Embryonic facial prominence (tissue), 1 donor: ENCODE data around the gene LPP.
"Not testable (repeated sequence)": the region's sequence is repeated elsewhere in the genome, so short reads cannot be mapped to it uniquely, and the experiment has no call there.

Source experiments
- DNase-seq: peaks from one replicate; pipeline ENCODE4 v3.0.0-alpha.2; 2016; ENCODE audit errors: extremely low spot score

LPP gene

DNA sequence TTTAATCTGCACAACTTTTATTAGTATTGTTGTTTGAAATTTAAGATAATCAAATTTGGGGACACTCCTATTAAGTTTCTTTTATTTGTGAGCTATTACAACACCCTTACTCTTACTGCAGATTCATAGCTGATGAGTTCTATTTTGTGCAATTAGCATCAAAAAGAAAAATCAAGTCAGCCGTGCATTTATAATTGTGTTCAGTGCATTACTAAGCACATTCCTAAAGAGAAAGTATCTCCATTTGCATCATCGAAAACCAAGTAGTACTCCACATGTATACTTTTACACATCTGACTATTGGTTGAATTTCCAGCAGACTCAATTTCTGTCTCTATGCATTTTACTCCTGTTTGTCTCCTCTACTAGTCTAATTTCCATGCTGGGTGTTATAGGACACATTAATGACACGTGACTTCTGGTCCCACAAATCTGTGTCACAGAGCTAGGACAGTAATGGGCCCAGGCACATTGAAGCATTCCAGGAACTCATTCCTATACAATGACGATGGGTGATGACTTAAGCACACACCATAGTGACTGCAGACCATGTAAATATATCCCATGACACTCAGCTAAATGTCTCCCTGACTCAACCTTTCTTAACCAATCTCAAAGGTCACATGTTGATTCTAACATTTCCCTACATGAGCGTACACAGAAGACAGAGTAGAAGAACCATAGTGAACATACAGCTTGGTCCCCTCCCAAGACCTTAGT, 477.5 kb downstream of the LPP start:
- DNase-seq, result no peak

DNA sequence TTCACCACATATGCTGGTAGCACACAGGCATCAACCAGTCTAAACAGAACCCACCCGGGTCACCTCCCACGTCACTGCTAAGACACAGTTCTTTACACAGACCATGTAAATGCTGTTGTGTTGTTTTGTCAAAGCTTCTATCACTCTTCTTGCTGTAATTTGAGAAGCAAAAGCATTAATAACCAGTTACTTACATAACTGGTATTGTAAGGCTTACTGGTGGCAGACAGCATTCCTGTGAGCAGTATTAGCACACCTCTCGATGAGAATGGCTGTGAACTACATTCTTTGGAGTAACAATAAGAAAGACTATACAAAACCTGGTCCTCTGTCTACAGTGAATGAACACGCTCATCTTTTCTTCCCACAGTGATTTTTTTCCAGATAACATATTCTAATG, 479.2 kb downstream of the LPP start:
- DNase-seq, result no peak

GRCh38 chr3:188634285-188634684, 480.3 kb downstream of the LPP start:
- DNase-seq, result no peak

DNA sequence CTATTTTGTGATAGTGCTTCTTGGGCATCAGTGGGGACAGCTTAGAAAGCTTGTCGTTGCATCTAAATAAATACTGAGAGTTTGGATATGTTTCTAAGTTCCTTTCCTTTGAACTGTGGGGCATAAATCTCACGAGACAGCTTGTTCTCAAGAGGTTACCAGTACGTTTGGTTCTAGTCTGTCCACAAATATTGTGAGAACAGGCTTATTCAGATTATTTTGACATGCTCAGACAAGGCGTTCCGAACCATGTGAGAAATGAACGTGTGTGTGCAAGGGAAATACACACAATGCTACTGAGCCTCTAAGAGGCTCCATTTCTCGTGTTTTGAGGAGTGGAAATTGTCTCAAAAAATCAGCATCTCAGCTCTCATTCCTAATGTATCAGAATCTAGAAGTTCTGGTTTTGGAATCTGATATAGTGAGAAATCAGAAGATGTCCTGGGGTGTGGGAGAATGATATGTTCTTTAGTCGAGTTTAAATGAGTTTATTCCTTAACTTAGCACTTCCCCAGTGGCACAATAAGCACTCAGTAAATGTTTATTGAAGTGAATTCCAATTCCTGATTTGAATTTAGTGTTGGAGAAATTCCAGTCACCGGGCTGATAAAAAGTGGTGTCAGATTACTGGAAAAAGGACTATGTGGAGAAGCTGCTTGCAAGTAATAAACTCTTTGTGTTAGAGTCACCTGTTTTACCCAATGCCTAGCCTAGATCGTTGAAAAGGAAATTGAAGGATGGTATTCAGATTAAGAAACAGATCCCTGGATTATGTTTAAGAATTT, 481.5 kb downstream of the LPP start:
- no peak for DNase-seq

DNA sequence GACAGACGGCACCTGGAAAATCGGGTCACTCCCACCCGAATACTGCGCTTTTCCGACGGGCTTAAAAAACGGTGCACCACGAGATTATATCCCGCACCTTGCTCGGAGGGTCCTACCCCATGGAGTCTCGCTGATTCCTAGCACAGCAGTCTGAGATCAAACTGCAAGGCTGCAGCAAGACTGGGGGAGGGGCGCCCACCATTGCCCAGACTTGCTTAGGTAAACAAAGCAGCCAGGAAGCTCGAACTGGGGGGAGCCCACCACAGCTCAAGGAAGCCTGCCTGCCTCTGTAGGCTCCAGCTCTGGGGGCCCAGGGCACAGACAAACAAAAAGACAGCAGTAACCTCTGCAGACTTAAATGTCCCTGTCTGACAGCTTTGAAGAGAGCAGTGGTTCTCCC, 482.3 kb downstream of the LPP start:
- not testable (repeated sequence) for DNase-seq

- no peak for DNase-seq
These were observed 487.1 kb downstream of the LPP start for GRCh38 chr3:188641076-188641475.

DNA sequence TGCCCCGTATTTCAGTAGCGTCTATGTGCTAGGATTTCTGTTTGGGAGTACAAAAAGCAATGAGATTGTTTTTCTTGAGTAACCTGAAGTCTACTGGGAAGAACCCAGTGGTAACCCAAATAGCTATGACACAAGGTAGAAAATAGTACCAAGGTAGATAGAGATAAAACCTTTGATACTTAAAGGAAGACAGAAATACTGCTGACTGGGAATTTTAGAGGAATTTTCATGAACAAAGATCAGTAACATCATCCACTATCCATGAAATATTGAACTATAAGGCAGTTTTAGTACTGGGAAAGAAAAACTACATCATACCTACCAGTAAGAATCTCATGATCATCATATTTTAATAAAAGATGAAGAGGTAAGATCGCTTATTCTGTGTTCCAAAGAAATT, 489.8 kb downstream of the LPP start:
- no peak for DNase-seq

DNA sequence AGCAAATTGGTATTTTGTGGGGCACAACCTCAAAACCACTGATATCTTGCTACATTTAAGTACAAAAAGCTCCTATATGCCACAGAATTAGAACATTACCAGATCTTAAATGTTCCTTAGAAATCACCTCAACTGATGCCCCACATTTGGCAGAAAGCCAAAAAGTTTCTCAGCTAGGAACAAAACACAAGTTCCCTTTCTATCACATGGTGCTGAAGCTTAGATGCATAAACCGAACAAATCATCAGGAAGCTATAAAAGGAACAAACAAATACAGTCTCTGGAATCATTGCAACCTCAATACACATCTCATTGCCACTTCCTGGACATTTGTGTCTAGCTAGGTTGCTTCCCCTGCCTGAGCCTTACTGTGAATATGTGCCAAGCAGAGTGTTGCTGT, 492.6 kb downstream of the LPP start:
- DNase-seq, result no peak

DNA sequence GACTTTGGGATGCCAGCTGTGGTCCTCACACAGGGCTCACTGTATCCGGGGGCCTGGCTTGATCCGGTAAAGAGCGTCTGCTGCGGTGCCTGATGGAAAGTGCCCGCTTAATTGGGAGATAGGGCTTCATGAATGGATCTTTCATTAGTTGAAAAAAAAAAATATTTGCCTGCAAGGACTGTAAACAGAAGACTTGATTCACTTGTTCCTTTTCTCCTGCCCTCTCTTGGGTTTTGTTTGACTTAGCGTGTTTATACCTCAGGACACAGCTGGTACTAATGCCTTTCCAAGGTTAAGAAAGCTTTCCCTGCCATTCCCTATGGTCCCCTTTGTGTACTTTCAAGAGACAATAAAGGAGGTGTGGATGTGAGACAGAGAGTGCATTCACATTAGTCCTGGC, 493.3 kb downstream of the LPP start:
- no peak for DNase-seq

DNA sequence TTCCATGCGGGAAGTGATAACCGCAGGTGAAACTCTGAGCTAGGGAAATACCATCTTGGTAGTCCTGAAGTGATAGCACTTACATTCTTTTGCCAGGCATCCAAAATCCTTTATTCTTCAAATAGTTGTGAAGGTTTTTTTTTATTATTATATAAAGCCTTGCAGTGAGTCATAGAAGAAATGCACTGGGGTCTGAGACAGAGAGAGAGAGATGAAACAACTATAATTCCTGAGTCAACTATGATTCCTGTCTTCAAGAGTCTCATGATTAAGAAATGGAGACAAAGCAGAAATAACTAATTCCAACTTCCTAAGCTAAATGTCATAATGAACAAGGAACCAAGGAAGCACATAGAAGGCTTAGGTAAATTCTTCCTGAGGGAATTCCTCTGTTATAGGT, 495.6 kb downstream of the LPP start:
- DNase-seq, result no peak

DNA sequence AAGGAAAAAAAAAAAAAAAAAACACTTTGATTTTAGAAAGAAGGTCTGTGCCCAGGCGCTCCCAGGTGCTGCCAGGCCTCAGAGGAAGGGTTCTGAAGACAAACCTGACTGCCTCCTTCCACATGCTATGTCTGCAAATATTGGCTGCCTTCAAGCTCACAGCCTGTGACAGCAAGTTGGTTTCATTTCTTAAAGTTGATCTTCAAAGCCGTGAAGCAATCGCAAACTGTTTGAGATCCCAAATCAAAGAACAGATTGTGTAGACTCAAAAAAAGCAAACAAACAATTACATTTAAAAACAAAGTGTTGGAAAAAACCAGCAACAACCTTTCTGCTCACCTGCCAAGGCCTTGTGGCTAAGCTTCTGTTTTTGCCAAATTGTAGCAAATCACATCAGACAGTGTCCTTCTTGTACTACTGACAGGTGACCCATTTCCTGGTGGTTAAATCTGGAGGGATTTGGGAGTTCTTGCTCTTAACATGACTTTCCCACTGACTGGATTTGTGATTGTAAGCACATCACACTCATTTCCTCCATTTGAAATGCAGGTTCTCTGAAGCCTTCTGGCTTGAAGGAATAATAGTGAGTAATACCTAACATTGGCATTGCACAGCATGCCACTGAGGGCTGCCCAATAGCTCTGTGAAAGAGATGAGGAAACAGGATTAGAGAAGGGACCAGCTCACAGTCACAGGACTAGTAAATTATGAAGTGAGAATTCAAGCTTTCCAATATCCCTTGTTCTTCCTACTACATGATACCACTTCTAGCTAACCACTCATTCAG, 502.4 kb downstream of the LPP start:
- DNase-seq, result no peak

- DNase-seq, result no peak
These were observed 504.6 kb downstream of the LPP start for GRCh38 chr3:188658606-188659005.

GRCh38 chr3:188659449-188660090, 505.6 kb downstream of the LPP start:
- DNase-seq, result no peak

- DNase-seq, result no peak
These were observed 506.5 kb downstream of the LPP start for GRCh38 chr3:188660415-188660814.

DNA sequence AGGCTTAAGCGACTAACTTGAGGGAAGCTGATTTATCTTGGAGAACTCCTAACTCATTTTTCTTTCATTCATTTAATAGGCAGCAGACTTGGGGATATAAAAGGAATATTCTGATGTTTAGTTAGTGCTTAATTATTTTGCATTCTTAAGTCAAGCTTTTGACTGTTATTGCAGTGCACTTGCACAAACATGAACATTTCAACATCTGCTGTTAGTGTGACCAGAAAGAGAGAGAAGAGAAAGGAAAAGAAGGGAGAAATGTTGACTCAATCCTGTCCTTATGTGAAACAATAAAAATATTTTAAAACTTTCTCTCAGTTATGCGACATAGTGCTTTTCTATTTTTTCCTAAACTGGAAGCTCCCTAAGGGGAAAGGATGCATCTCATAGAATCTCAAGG, 507.8 kb downstream of the LPP start:
- no peak for DNase-seq

DNA sequence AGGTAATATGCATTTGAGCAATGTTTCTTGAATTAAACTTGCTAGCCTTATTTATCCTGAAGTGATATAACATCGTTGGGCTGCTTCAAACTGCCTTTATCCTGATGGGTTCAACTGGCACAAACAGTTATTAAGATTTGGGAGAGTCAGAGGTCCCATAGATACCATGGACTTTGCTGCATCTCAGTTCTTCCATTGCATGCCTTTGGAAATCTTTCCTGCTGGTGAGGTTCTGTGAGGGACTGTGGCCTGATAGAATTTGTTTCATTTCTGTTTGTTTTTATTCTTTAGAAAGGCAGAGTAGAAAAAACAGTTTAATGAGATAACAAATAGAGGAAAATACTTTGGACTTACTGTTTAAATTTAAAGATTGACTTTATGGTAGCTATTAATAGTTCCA, 508.3 kb downstream of the LPP start:
- no peak for DNase-seq

GRCh38 chr3:188662795-188663194, 508.8 kb downstream of the LPP start:
- no peak for DNase-seq

- no peak for DNase-seq
These were observed 509.9 kb downstream of the LPP start for GRCh38 chr3:188663839-188664238.

GRCh38 chr3:188664795-188665194, 510.8 kb downstream of the LPP start:
- no peak for DNase-seq

DNA sequence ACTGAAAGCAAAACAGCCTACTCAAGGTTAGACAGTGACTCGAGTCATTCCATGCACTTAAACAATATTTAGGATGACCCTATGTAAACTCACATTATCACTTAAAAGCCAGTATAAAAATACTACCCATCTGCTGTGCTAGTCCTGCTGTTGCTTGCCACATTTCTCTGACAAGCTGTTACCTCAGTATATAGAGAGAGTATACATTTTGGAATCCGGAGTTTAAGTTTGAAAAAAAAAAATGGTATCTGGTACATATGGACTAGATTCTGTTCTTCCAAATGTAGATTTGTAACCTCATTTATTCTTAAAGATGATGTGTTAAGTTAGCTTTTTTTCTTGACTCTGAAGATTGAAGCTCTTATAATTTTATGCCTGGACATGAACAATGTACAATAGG, 514.0 kb downstream of the LPP start:
- DNase-seq, result no peak

- no peak for DNase-seq
These were observed 516.5 kb downstream of the LPP start for GRCh38 chr3:188670446-188670845.

DNA sequence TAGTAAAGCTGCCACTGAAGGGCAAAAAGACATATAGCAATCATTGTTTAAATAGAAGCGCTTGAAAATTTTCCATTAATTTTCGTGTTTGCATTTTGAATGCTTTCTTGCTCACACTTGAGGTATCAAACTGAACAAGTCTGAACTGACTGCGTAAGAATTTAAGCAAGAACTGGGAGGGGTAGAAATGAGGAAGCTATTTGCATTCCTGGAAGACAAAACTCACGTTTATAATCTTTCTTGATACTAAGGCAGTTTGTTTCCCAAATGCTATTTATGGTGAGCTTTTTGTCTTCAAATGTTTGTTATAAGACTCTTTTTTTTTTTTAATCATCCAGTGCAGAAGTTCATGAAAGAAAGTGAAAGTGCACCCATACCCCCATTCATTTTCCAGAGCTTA, 518.0 kb downstream of the LPP start:
- DNase-seq, result no peak
